H1 (cell line): ENCODE measurements around the gene MAOB. TPM values are rescaled to one million over a fixed set of nuclear protein-coding genes. Genes with fewer than 3 reads are reported as not detected.

ENCODE experiments used
- CTCF ChIA-PET: fragments of 300-600 bp; sonication (Branson Sonifier 250); formaldehyde crosslinking; loops from one replicate; lab custom pipeline; 2021; ENCODE audit not compliant: partially characterized antibody; lab: Charles Lee
- POLR2A ChIA-PET: fragments of 300-600 bp; sonication (Branson Sonifier 250); formaldehyde crosslinking; loops from one replicate; lab custom pipeline; 2021; ENCODE audit warnings: inconsistent platforms; ENCODE audit not compliant: partially characterized antibody; lab: Charles Lee
- DNase-seq, 2 experiments: peaks; one replicate each; pipeline versions ENCODE4 v3.0.0 to v3.0.0-alpha.2; 2010 to 2022; ENCODE audit warnings: low spot score in 2 of 2, low read depth in 1 of 2, mixed read lengths in 1 of 2
- FAIRE-seq: peaks from 2 replicates; lab custom pipeline; 2011; peaks lifted over from hg19 to GRCh38; lab: Jason Lieb, UNC
- H2AFZ ChIP-seq: 2 replicates; pipeline ENCODE4 v1.8.1; 2012; ENCODE audit warnings: low read length, inconsistent platforms
- H2AK5ac ChIP-seq: 2 replicates; pipeline ENCODE4 v1.6.1; 2013; ENCODE audit warnings: low read depth, low read length
- H2BK120ac ChIP-seq: replicated peaks from 2 replicates; pipeline ENCODE3; 2013; ENCODE audit warnings: low read depth, low read length, inconsistent platforms
- H2BK12ac ChIP-seq: 2 replicates; pipeline ENCODE4 v1.6.1; 2013; ENCODE audit warnings: low read depth, low read length
- H2BK15ac ChIP-seq: 2 replicates; pipeline ENCODE4 v1.6.1; 2013; ENCODE audit warnings: low read length
- H2BK20ac ChIP-seq: 2 replicates; pipeline ENCODE4 v1.6.1; 2013; ENCODE audit warnings: low read length
- H2BK5ac ChIP-seq: 2 replicates; pipeline ENCODE4 v1.6.1; 2013; ENCODE audit warnings: low read depth, low read length
- H3K14ac ChIP-seq: 2 replicates; pipeline ENCODE4 v1.6.1; 2013; ENCODE audit warnings: inconsistent platforms; ENCODE audit not compliant: insufficient read length
- H3K18ac ChIP-seq: 2 replicates; pipeline ENCODE4 v1.6.1; 2013; ENCODE audit warnings: low read length; ENCODE audit errors: extremely low read depth
- H3K23ac ChIP-seq: 2 replicates; pipeline ENCODE4 v1.6.1; 2013; ENCODE audit warnings: inconsistent platforms; ENCODE audit not compliant: insufficient read length
- H3K23me2 ChIP-seq: 2 replicates; pipeline ENCODE4 v1.6.1; 2013; ENCODE audit warnings: low read depth, low read length
- H3K27ac ChIP-seq: 2 replicates; pipeline ENCODE4 v1.6.1; 2011; ENCODE audit warnings: low read depth, low read length, inconsistent platforms
- H3K27me3 ChIP-seq, 4 experiments: replicated peaks in 1 of 4; 1 replicate in 1 of 4; 2 replicates in 3 of 4; pipeline versions ENCODE4 v1.6.1 to v1.8.1; 2011 to 2013; ENCODE audit warnings: low read length in 3 of 4, mild to moderate bottlenecking in 3 of 4, inconsistent platforms in 2 of 4, mixed read lengths in 2 of 4, moderate library complexity in 1 of 4; ENCODE audit not compliant: control insufficient read depth in 3 of 4, insufficient read depth in 3 of 4; ENCODE audit errors: extremely low read depth in 1 of 4
- H3K36me3 ChIP-seq, 4 experiments: 2 replicates each; pipeline versions ENCODE4 v1.6.1 to v1.8.1; 2011 to 2013; ENCODE audit warnings: mild to moderate bottlenecking in 4 of 4, low read length in 3 of 4, moderate library complexity in 2 of 4, control low read depth in 1 of 4, inconsistent platforms in 1 of 4; ENCODE audit not compliant: insufficient read depth in 4 of 4, control insufficient read depth in 2 of 4
- H3K4ac ChIP-seq: replicated peaks from 2 replicates; pipeline ENCODE3; 2013; ENCODE audit warnings: low read length, low read depth, mixed read lengths, inconsistent platforms; ENCODE audit not compliant: insufficient read length
- H3K4me1 ChIP-seq, 4 experiments: replicated peaks in 1 of 4; 1 replicate in 1 of 4; 2 replicates in 3 of 4; pipeline versions ENCODE4 v1.6.1 to v1.8.1; 2011 to 2013; ENCODE audit warnings: low read length in 3 of 4, inconsistent platforms in 2 of 4, mixed read lengths in 1 of 4; ENCODE audit not compliant: insufficient read depth in 4 of 4, control insufficient read depth in 3 of 4
- H3K4me2 ChIP-seq, 2 experiments: 2 replicates each; pipeline versions ENCODE4 v1.6.1 to v1.8.1; 2011 to 2013; ENCODE audit warnings: low read depth in 2 of 2, low read length in 2 of 2, control low read depth in 1 of 2, inconsistent platforms in 1 of 2, mild to moderate bottlenecking in 1 of 2; ENCODE audit not compliant: insufficient read depth in 1 of 2
- H3K4me3 ChIP-seq, 4 experiments: fragments of 200-600, 300-600 bp in 1 of 4; sonication (generic), shearing (Covaris generic), sonication (Bioruptor Twin) in 1 of 4; 2 replicates each; pipeline versions ENCODE4 v1.5.1 to v1.8.1; 2011 to 2016; ENCODE audit warnings: low read length in 4 of 4, low read depth in 3 of 4, control low read depth in 2 of 4, inconsistent platforms in 2 of 4, mild to moderate bottlenecking in 2 of 4, mixed read lengths in 1 of 4, moderate library complexity in 1 of 4; ENCODE audit not compliant: insufficient read depth in 2 of 4; ENCODE audit errors: extremely low read depth in 1 of 4
- H3K56ac ChIP-seq: replicated peaks from 2 replicates; pipeline ENCODE3; 2013; ENCODE audit warnings: low read depth, mild to moderate bottlenecking, mixed read lengths, low read length, inconsistent platforms; ENCODE audit not compliant: insufficient read length
- H3K79me1 ChIP-seq: 2 replicates; pipeline ENCODE4 v1.6.1; 2013; ENCODE audit warnings: low read depth, low read length, control low read depth
- H3K79me2 ChIP-seq, 2 experiments: 2 replicates each; pipeline versions ENCODE4 v1.6.1 to v1.8.1; 2012 to 2013; ENCODE audit warnings: low read length in 2 of 2, mild to moderate bottlenecking in 2 of 2, inconsistent platforms in 1 of 2; ENCODE audit not compliant: insufficient read depth in 2 of 2, control insufficient read depth in 1 of 2
- H3K9ac ChIP-seq, 4 experiments: replicated peaks in 1 of 4; 1 replicate in 1 of 4; 2 replicates in 3 of 4; pipeline versions ENCODE4 v1.6.1 to v1.8.1; 2011 to 2013; ENCODE audit warnings: low read depth in 3 of 4, low read length in 3 of 4, control low read depth in 2 of 4, mild to moderate bottlenecking in 2 of 4, moderate library complexity in 2 of 4, inconsistent platforms in 1 of 4; ENCODE audit errors: extremely low read depth in 1 of 4
- H3K9me3 ChIP-seq, 2 experiments: 2 replicates each; pipeline versions ENCODE4 v1.6.1 to v1.8.1; 2012 to 2013; ENCODE audit warnings: mild to moderate bottlenecking in 2 of 2, moderate library complexity in 2 of 2, control low read depth in 1 of 2, inconsistent platforms in 1 of 2, low read depth in 1 of 2, low read length in 1 of 2, mixed read lengths in 1 of 2; ENCODE audit not compliant: insufficient read depth in 2 of 2
- H4K20me1 ChIP-seq, 2 experiments: replicated peaks in 1 of 2; 2 replicates each; pipeline versions ENCODE3 to v1.8.1; 2011 to 2013; ENCODE audit warnings: inconsistent platforms in 2 of 2, low read length in 2 of 2, mild to moderate bottlenecking in 1 of 2; ENCODE audit not compliant: insufficient read depth in 2 of 2, control insufficient read depth in 1 of 2
- H4K5ac ChIP-seq: 2 replicates; pipeline ENCODE4 v1.6.1; 2013; ENCODE audit warnings: low read length, low read depth, mixed read lengths, inconsistent platforms; ENCODE audit not compliant: insufficient read length
- H4K8ac ChIP-seq: 2 replicates; pipeline ENCODE4 v1.8.0; 2013; ENCODE audit warnings: mild to moderate bottlenecking, moderate library complexity, low read length, inconsistent platforms; ENCODE audit not compliant: insufficient read depth; ENCODE audit errors: extremely low read depth
- H4K91ac ChIP-seq: replicated peaks from 2 replicates; pipeline ENCODE3; 2013; ENCODE audit warnings: low read length, mixed read lengths, inconsistent platforms; ENCODE audit not compliant: insufficient read length
- ASH2L ChIP-seq: fragments of 200-600, 300-600 bp; sonication (generic); IDR thresholded peaks from one replicate; pipeline ENCODE4 v1.7.1; 2017; ENCODE audit warnings: low read length
- CREB1 ChIP-seq: IDR thresholded peaks from 2 replicates; pipeline ENCODE4 v1.6.1; 2012; ENCODE audit warnings: inconsistent platforms
- E2F6 ChIP-seq: IDR thresholded peaks from 2 replicates; pipeline ENCODE4 v1.6.1; 2012; ENCODE audit warnings: inconsistent platforms
- GABPA ChIP-seq: IDR thresholded peaks from 2 replicates; pipeline ENCODE4 v1.6.1; 2011; ENCODE audit warnings: mild to moderate bottlenecking, low read length, moderate library complexity, borderline replicate concordance; ENCODE audit not compliant: insufficient read depth
- GTF2F1 ChIP-seq: IDR thresholded peaks from 2 replicates; pipeline ENCODE4 v1.6.1; 2012; ENCODE audit warnings: low read depth, low read length, improper control_type of control experiment, borderline replicate concordance
- HDAC6 ChIP-seq: IDR thresholded peaks from one replicate; pipeline ENCODE4 v1.7.1; 2012; ENCODE audit warnings: low read depth, mild to moderate bottlenecking, inconsistent platforms, low read length, moderate library complexity
- KDM1A ChIP-seq: fragments of 200-600, 300-600 bp; sonication (generic); IDR thresholded peaks from 2 replicates; pipeline ENCODE4 v1.7.1; 2016; ENCODE audit warnings: mild to moderate bottlenecking, low read length, borderline replicate concordance
- MAFK ChIP-seq: IDR thresholded peaks from 2 replicates; pipeline ENCODE4 v1.6.1; 2012; ENCODE audit warnings: low read depth, mild to moderate bottlenecking, improper control_type of control experiment, low read length
- NRF1 ChIP-seq: IDR thresholded peaks from 2 replicates; pipeline ENCODE4 v1.6.1; 2011; ENCODE audit warnings: mild to moderate bottlenecking, low read depth, low read length, improper control_type of control experiment
- PHF8 ChIP-seq: fragments of 200-600 bp; sonication (generic); conservative IDR thresholded peaks from 2 replicates; pipeline ENCODE4 v1.7.1; 2012; ENCODE audit warnings: low read depth, mild to moderate bottlenecking, inconsistent platforms, low read length, moderate library complexity
- RNF2 ChIP-seq: fragments of 200-900, 300-1000 bp; sonication (generic); IDR thresholded peaks from 2 replicates; pipeline ENCODE4 v1.7.1; 2016; ENCODE audit warnings: borderline replicate concordance, low read depth, mild to moderate bottlenecking, antibody characterized with exemption, low read length; ENCODE audit not compliant: poor library complexity, severe bottlenecking; ENCODE audit errors: missing control alignments
- TAF7 ChIP-seq: optimal IDR thresholded peaks from 2 replicates; pipeline ENCODE3; 2011; ENCODE audit warnings: low read depth, mild to moderate bottlenecking, inconsistent platforms, low read length, moderate library complexity, borderline replicate concordance
- TCF12 ChIP-seq: IDR thresholded peaks from 2 replicates; pipeline ENCODE4 v1.6.1; 2011; ENCODE audit warnings: low read depth, mild to moderate bottlenecking, low read length
- ZNF274 ChIP-seq: IDR thresholded peaks from 2 replicates; pipeline ENCODE4 v1.7.0; 2012; ENCODE audit warnings: low read length, borderline replicate concordance; ENCODE audit errors: extremely low read depth
- WGBS, 2 experiments: shearing (Covaris generic) in 1 of 2; methylation state at CpG; one replicate each; pipeline versions ENCODE4 v1.1.6 to v1.1.7; 2013 to 2015; ENCODE audit warnings: low lambda C conversion rate in 2 of 2, mixed read lengths in 2 of 2, inconsistent platforms in 1 of 2, low coverage in 1 of 2, missing lambda C conversion rate in 1 of 2; ENCODE audit not compliant: insufficient replicate concordance in 2 of 2, insufficient coverage in 1 of 2, insufficient read length in 1 of 2; ENCODE audit errors: extremely low coverage in 1 of 2, missing lambda C conversion rate in 1 of 2; 5-methylcytosine and 5-hydroxymethylcytosine counted together
- polyA plus RNA-seq, 7 experiments: library from polyadenylated mRNA; depleted of rRNA in 3 of 7; stranded (reverse) in 5 of 7; unstranded in 2 of 7; fragments of >200 nt in 5 of 7; fragments of 200-250 nt in 2 of 7; gene quantifications; 1 replicate in 5 of 7; 2 replicates in 1 of 7; 4 replicates in 1 of 7; pipeline versions ENCODE4 v1.2.1 to v1.2.3, GENCODE V29; 2011 to 2013; ENCODE audit warnings: missing spikeins in 2 of 7, mixed read lengths in 2 of 7
- total RNA-seq: library from RNA; stranded (reverse); fragmentation: NEBNext Ultra II Directional; extraction: Animal tissue kit (Norgen Biotek cat#: 25700); gene quantifications from 2 replicates; pipeline ENCODE4 v1.2.1, GENCODE V29; 2021

Gene MAOB
- total and polyA plus RNA-seq, 2 of the 8 experiments (the other 6 are each of a cell fraction or from before 2014, with no cell fraction given): 0.73 to 1.1 TPM

GRCh38 chrX:43718956-43719355 is 163.3 kb downstream of the MAOB start:
- H3K9me3 ChIP-seq: no peaks in the 10 kb centered on the region
- ChIA-PET CTCF (no interaction called here), POLR2A (no interaction called here)
- H3K4ac ChIP-seq: no peak overlapping the region
- no peak overlapping the region for H3K14ac ChIP-seq
- no peaks in the 10 kb centered on the region for H3K4me1 ChIP-seq
- no peak overlapping the region for H2BK120ac ChIP-seq
- no peak overlapping the region for H3K18ac ChIP-seq
- no peak overlapping the region for H2AFZ ChIP-seq
- no peak overlapping the region for H3K23ac ChIP-seq
- no peaks in the 10 kb centered on the region for H3K27me3 ChIP-seq
- no peak overlapping the region for H3K56ac ChIP-seq
- no peak overlapping the region for H3K4me3 ChIP-seq
- H2BK12ac ChIP-seq: no peak overlapping the region
- FAIRE-seq (no peak), DNase-seq (no peak)
- no peaks in the 10 kb centered on the region for H4K20me1 ChIP-seq
- H4K8ac ChIP-seq: no peak overlapping the region
- H2AK5ac ChIP-seq: no peak overlapping the region
- H2BK20ac ChIP-seq: no peak overlapping the region
- H3K79me2 ChIP-seq: no peaks in the 10 kb centered on the region
- no peaks in the 10 kb centered on the region for H3K23me2 ChIP-seq
- H3K79me1 ChIP-seq: no peaks in the 10 kb centered on the region
- no peak overlapping the region for H2BK5ac ChIP-seq
- no peak overlapping the region for H2BK15ac ChIP-seq
- 88% methylated on average over 1 of the region's 1 CpG; no CpG with 5 or more reads in 1 of the 2 experiments for WGBS, 2 experiments
- no peak overlapping the region for H3K27ac ChIP-seq
- no peak overlapping the region for H4K91ac ChIP-seq
- no peak overlapping the region for H3K9ac ChIP-seq
- H3K4me2 ChIP-seq: no peak overlapping the region
- no peak overlapping the region for H4K5ac ChIP-seq
- no peaks in the 10 kb centered on the region for H3K36me3 ChIP-seq
- TF ChIP-seq ASH2L (no peak), GTF2F1 (no peak), KDM1A (no peak), PHF8 (no peak), RNF2 (no peak), TCF12 (no peak), GABPA (no peak), E2F6 (no peak), TAF7 (no peak), CREB1 (no peak), HDAC6 (no peak), MAFK (no peak), NRF1 (no peak), ZNF274 (no peak)
